GM12874 (cell line): Measurements from ENCODE around the gene AVEN.

Source experiments
- CTCF ChIP-seq: IDR thresholded peaks from 2 replicates; pipeline ENCODE4 v1.5.1; 2011; ENCODE audit warnings: low read depth, mild to moderate bottlenecking, control low read depth, low read length, moderate library complexity; ENCODE audit not compliant: insufficient read depth

Gene AVEN

GRCh38 chr15:34054081-34054707 lies 15.2 kb upstream of the AVEN start:
- TF ChIP-seq CTCF: no peak

- no peak for TF ChIP-seq CTCF
Observed at GRCh38 chr15:34049112-34049511, 10.1 kb upstream of the AVEN start.

- TF ChIP-seq CTCF: no peak
Observed at GRCh38 chr15:34047893-34048775, 9.1 kb upstream of the AVEN start.

- TF ChIP-seq CTCF: no peak
Observed at GRCh38 chr15:34046471-34047145, 7.6 kb upstream of the AVEN start.

DNA sequence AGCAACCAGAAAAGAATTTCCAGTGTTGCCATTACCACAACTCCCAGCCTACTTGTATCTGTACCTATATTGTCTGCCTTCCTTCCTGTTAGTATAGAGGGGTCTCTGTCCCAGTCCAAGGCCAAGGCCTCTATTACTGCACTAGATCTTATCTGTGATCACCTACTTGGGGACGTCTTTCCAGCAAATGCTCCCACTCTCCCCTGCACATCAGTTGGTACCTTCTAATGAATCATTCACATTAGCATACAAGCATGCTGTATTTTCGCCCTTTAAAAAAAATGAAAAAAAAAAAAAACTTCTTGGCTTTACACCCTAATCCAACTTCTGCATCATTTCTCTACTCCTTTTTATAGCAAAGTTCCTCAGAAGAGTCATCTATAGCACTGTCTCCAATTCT lies 4.8 kb upstream of the AVEN start:
- no peak for TF ChIP-seq CTCF

DNA sequence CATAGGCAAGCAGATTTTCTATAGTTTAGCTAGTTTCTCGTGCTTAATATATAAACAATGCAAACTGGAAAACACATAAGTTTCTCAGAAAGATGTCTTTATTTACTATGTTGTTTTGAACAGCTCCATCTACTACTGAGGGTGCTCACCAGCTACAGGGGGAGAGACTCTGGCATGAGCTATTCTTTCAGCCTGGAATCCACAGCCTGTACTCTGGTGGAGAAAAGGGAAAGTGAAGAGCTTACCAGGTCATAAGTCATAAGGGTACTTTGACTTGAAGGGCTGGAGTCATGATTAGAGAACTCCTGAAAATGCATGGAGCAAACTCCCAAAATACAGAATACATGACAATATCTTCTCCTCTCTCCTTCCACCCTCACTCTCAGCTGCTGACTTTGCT lies 4.4 kb upstream of the AVEN start:
- no peak for TF ChIP-seq CTCF

GRCh38 chr15:34039790-34040113 lies 748 bp upstream of the AVEN start:
- no peak for TF ChIP-seq CTCF
